ENCODE results near the gene SLC35A4. TPM values are rescaled to one million over a fixed set of nuclear protein-coding genes. Genes with fewer than 3 reads are reported as not detected.

Gene SLC35A4
- total RNA-seq, 1 experiment from 2014 or later: 91.3 TPM

DNA sequence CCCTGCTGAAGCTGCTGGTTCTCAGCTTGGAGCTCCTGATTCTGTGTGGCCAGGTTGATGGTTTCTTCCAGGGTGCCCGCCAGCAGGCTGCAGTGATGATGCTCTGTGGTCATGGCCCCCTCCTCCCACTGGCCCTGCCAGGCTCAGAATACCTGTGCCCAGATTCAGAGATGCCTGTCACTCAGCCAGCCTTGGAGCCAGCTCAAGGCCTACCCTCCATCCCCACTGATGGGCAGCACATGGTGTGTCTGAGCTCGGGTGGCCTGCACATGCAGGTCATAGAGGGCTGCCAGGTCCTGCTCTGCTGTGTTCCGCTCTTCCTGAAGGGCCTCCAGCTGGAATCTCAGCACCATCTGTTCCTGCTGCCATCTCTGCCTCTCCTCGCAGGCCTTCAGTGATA is 5.4 kb downstream of the SLC35A4 start:
- TF ChIP-seq, protein P1, sequence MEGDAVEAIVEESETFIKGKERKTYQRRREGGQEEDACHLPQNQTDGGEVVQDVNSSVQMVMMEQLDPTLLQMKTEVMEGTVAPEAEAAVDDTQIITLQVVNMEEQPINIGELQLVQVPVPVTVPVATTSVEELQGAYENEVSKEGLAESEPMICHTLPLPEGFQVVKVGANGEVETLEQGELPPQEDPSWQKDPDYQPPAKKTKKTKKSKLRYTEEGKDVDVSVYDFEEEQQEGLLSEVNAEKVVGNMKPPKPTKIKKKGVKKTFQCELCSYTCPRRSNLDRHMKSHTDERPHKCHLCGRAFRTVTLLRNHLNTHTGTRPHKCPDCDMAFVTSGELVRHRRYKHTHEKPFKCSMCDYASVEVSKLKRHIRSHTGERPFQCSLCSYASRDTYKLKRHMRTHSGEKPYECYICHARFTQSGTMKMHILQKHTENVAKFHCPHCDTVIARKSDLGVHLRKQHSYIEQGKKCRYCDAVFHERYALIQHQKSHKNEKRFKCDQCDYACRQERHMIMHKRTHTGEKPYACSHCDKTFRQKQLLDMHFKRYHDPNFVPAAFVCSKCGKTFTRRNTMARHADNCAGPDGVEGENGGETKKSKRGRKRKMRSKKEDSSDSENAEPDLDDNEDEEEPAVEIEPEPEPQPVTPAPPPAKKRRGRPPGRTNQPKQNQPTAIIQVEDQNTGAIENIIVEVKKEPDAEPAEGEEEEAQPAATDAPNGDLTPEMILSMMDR (IDR thresholded peaks at IDR 0.05; ENCODE audit: insufficient read depth in 1 of 2, low read depth in 1 of 2, low read length in 1 of 2, severe bottlenecking in 1 of 2, unreplicated experiment in 1 of 2): no peak
- H3K4me1 Mint-ChIP-seq (ENCODE audit: low read depth, unreplicated experiment): peaks cover 23% of the 10 kb centered on the region
- CTCF ChIA-PET: no interaction called here
- H3K27ac Mint-ChIP-seq (ENCODE audit: unreplicated experiment): peak overlapping the region; percentile 42
- no peaks in the 10 kb centered on the region for H3K27me3 Mint-ChIP-seq (ENCODE audit: insufficient read depth, unreplicated experiment)
- intact Hi-C loops (cut with micrococcal nuclease; ENCODE audit: unreplicated experiment): no loop called here
- H3K4me3 ChIP-seq (ENCODE audit: low read depth, low read length): no peak overlapping the region
- H3K4me1 ChIP-seq: no peaks in the 10 kb centered on the region; the same call in 1 of the 2 replicates
- POLR2A ChIA-PET: interaction anchor here (0.6 kb wide), 1 partner anchor 13 kb away, joined by 3 read pairs; the partner anchor contains the start of gene SRA1
- no peak overlapping the region for H3K4me3 Mint-ChIP-seq (ENCODE audit: unreplicated experiment)
- H3K36me3 ChIP-seq (ENCODE audit: control insufficient read depth, insufficient read depth, low read length): no peaks in the 10 kb centered on the region
- H3K27me3 ChIP-seq (replicated peaks; ENCODE audit: control insufficient read depth, insufficient read depth, low read length): no peaks in the 10 kb centered on the region
- DNase-seq: no peak
- BruUV-seq (replicated peaks): no TSS peak
- no peaks in the 10 kb centered on the region for H3K9me3 Mint-ChIP-seq (ENCODE audit: unreplicated experiment)
- H3K9me3 ChIP-seq: no peaks in the 10 kb centered on the region
- H3K36me3 Mint-ChIP-seq (ENCODE audit: insufficient read depth, unreplicated experiment): peaks cover 37% of the 10 kb centered on the region

DNA sequence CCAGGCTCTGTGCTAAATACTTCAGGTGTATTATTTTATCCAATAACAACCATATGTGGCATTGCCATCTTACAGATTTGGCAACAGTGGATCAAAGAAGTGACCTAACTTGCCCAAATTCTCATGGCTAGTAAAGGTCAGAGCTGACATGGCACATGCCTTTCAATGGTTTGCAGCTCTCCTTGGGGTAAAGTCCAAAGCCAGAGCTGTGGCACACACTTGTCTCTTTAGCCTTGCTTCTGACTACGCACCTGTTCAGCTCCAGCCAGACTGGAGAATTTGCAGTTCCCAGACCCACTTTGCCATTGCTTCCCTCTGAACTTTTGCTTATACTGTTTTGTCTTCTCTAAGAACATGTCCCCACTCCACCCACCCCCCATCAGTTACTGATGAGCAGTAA is 5.9 kb downstream of the SLC35A4 start:
- no peak for DNase-seq
- H3K4me1 ChIP-seq: no peaks in the 10 kb centered on the region; the same call in 1 of the 2 replicates
- no peaks in the 10 kb centered on the region for H3K36me3 ChIP-seq (ENCODE audit: control insufficient read depth, insufficient read depth, low read length)
- TF ChIP-seq, protein P1 (IDR thresholded peaks at IDR 0.05; ENCODE audit: insufficient read depth in 1 of 2, low read depth in 1 of 2, low read length in 1 of 2, severe bottlenecking in 1 of 2, unreplicated experiment in 1 of 2): no peak
- no peaks in the 10 kb centered on the region for H3K27me3 Mint-ChIP-seq (ENCODE audit: insufficient read depth, unreplicated experiment)
- H3K36me3 Mint-ChIP-seq (ENCODE audit: insufficient read depth, unreplicated experiment): peaks cover 33% of the 10 kb centered on the region
- no peaks in the 10 kb centered on the region for H3K9me3 Mint-ChIP-seq (ENCODE audit: unreplicated experiment)
- no peak overlapping the region for H3K4me3 Mint-ChIP-seq (ENCODE audit: unreplicated experiment)
- intact Hi-C loops (cut with micrococcal nuclease; ENCODE audit: unreplicated experiment): no loop called here
- BruUV-seq (replicated peaks): no TSS peak
- no peaks in the 10 kb centered on the region for H3K9me3 ChIP-seq
- no peak overlapping the region for H3K4me3 ChIP-seq (ENCODE audit: low read depth, low read length)
- H3K4me1 Mint-ChIP-seq (ENCODE audit: low read depth, unreplicated experiment): peaks cover 26% of the 10 kb centered on the region
- ChIA-PET CTCF (interaction anchor here (0.6 kb wide), 1 partner anchor 151 kb away, joined by 4 read pairs; no protein-coding TSS in a partner anchor), POLR2A (interaction anchor here (0.6 kb wide), 1 partner anchor 206 kb away, joined by 3 read pairs; no protein-coding TSS in a partner anchor)
- H3K27me3 ChIP-seq (replicated peaks; ENCODE audit: control insufficient read depth, insufficient read depth, low read length): no peaks in the 10 kb centered on the region
- peak overlapping the region; percentile 42 for H3K27ac Mint-ChIP-seq (ENCODE audit: unreplicated experiment)

GRCh38 chr5:140571105-140571504 is 6.5 kb downstream of the SLC35A4 start:
- Mint-ChIP-seq H3K4me3 (ENCODE audit: unreplicated experiment) (no peak overlapping the region), H3K4me1 (ENCODE audit: low read depth, unreplicated experiment) (peaks cover 20% of the 10 kb centered on the region), H3K27me3 (ENCODE audit: insufficient read depth, unreplicated experiment) (no peaks in the 10 kb centered on the region), H3K36me3 (ENCODE audit: insufficient read depth, unreplicated experiment) (peaks cover 28% of the 10 kb centered on the region), H3K9me3 (ENCODE audit: unreplicated experiment) (no peaks in the 10 kb centered on the region), H3K27ac (ENCODE audit: unreplicated experiment) (no peak overlapping the region)
- no peaks in the 10 kb centered on the region for H3K27me3 ChIP-seq (replicated peaks; ENCODE audit: control insufficient read depth, insufficient read depth, low read length)
- TF ChIP-seq, protein P1 (IDR thresholded peaks at IDR 0.05; ENCODE audit: insufficient read depth in 1 of 2, low read depth in 1 of 2, low read length in 1 of 2, severe bottlenecking in 1 of 2, unreplicated experiment in 1 of 2): no peak
- BruUV-seq (replicated peaks): no TSS peak
- no peaks in the 10 kb centered on the region for H3K36me3 ChIP-seq (ENCODE audit: control insufficient read depth, insufficient read depth, low read length)
- H3K4me1 ChIP-seq: peaks cover under 1% of the 10 kb centered on the region; the same call in 1 of the 2 replicates
- no peaks in the 10 kb centered on the region for H3K9me3 ChIP-seq
- POLR2A ChIA-PET: interaction anchor here (0.6 kb wide), 1 partner anchor 207 kb away, joined by 3 read pairs; no protein-coding TSS in a partner anchor
- intact Hi-C loops (cut with micrococcal nuclease; ENCODE audit: unreplicated experiment): no loop called here
- H3K4me3 ChIP-seq (ENCODE audit: low read depth, low read length): no peak overlapping the region
- CTCF ChIA-PET: interaction anchor here (0.6 kb wide), 1 partner anchor 152 kb away, joined by 4 read pairs; no protein-coding TSS in a partner anchor
- DNase-seq: no peak
